Measurements from ENCODE around the gene GALK2.

GALK2 gene

DNA sequence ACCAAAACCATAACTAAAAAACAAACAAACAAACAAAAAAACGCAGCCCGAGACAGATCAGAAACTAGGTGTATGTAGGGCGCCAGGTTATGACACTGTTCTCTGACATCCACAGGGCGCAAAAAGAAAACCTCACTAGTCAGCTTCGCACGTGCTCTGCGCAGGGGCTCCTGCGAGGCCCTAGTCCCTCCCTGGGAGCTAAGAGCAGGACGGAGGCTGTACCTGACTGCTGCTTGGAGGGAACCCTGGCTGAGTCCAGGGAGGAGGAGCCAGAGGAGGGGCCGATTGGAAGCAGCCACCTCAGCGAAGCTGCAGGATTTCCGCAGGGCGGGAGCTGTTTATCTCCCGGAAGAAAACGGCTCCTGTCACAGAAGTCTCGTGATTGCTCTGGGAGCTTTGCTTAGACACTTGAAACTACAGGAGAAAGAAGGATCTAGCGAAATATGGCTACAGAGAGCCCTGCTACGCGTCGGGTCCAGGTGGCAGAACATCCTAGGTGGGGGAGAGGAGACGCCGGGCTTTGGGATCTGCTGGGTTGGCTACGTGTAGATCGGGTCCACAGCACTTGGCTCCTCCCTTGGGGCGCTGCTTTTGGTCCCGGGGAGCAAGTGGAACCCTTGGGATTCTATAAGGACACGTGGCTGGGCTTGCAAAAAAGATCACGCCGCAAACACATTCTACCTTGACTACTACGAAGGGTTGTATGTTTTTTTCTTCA lies at the start of gene GALK2:
Gene GALK2 (plus strand): TSS at position 368 of the 718 bp plus-strand sequence. CDS start 76 bp downstream, at position 444.
- in situ Hi-C loops (cut with MboI; ENCODE audit: low sequenced_read_pairs) = no loop called here

- in situ Hi-C loops (cut with MboI; ENCODE audit: low sequenced_read_pairs) = no loop called here
These were observed 49.2 kb upstream of the GALK2 start for GRCh38 chr15:49120832-49121231.

- in situ Hi-C loops (cut with MboI; ENCODE audit: low sequenced_read_pairs) = no loop called here
These were observed 48.1 kb upstream of the GALK2 start for GRCh38 chr15:49121901-49122300.

DNA sequence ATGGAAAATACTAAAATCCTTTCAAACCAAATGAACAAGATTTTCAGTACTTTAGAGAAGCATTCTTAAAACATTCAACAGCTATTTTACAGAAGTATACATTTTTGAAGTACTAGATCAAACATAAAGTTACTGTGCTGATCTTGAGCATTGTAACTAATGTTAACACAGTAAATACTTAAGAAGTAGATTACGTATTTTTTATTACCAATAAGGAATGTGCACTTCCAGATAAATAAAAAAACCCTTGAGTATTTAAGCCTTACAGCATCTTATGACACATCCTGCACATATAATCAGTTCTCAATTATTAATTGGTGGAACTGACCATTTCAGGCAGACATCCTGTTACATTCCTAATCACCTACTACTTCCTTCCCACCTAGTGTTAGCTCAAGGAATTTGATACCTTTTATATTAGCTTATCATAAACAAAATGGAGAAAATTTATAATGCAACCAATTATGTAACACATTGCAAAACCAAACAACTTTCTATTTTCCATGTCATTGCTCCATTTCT lies 47.4 kb upstream of the GALK2 start:
- in situ Hi-C loops (cut with MboI; ENCODE audit: low sequenced_read_pairs) = no loop called here

DNA sequence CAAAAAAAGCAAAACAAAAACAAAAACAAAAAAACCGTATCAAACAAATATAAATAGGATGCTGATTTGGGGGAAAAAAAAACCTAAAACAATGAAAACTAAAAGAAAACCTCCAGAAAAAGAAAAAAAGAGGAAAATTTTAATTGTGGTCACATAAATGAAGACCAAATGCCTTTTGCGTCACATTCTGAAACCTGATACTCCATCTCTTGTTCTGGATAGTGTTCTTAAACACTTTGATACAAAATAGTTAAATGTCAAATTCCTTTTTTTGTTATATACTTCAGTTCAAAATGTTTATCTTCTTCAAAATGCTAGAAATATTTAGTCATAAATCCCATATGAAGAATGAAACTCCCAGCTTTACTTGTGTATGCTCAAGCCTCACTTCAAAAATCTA lies 45.7 kb upstream of the GALK2 start:
- in situ Hi-C loops (cut with MboI; ENCODE audit: low sequenced_read_pairs) = no loop called here

DNA sequence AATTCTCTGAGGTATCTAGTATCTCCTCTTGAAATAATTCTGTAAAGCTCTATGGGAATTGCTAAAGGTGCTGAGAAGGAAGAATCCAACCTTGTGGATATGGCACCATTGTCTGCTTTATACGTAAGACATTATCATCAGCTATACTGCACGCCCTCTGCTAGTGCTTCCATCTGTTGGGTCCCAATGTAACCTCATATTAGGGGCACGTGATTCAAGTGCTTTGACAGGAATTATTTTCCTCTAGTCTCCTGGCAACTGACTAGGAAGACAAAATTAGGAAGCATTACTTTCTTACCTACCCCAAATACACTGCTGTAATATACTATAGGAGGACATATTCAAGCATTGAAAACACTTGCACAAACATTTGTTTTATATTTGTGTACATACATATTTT lies 38.6 kb upstream of the GALK2 start:
- in situ Hi-C loops (cut with MboI; ENCODE audit: low sequenced_read_pairs) = loop anchor here (25.0 kb wide), 1 partner anchor 269 kb away; no protein-coding TSS in a partner anchor

GRCh38 chr15:49134683-49135341 lies 35.2 kb upstream of the GALK2 start:
- in situ Hi-C loops (cut with MboI; ENCODE audit: low sequenced_read_pairs) = loop anchor here (25.0 kb wide), 1 partner anchor 273 kb away; no protein-coding TSS in a partner anchor

- in situ Hi-C loops (cut with MboI; ENCODE audit: low sequenced_read_pairs) = loop anchor here (25.0 kb wide), 1 partner anchor 273 kb away; no protein-coding TSS in a partner anchor
These were observed 34.6 kb upstream of the GALK2 start for GRCh38 chr15:49135342-49135857.

DNA sequence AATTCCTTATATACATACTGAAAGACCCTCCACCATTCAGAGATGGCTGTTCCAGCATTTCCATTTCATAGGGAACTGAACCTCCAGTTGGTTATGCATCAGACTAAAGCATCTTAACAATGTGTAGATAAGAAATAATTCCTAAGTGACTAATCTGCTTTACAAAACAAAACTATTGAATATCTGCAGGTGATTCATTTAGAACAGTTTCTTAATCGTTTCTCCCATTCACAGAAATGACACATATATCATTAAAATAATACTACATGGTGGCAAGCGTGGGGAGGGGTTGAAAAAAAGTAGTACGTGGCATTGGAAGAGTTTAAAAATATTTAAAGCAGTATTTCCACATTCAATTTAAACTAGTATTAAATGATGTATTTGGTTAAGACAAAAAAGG lies 34.1 kb upstream of the GALK2 start:
- in situ Hi-C loops (cut with MboI; ENCODE audit: low sequenced_read_pairs) = loop anchor here (25.0 kb wide), 1 partner anchor 274 kb away; no protein-coding TSS in a partner anchor

GRCh38 chr15:49137861-49138260 lies 32.2 kb upstream of the GALK2 start:
- in situ Hi-C loops (cut with MboI; ENCODE audit: low sequenced_read_pairs) = loop anchor here (25.0 kb wide), 1 partner anchor 276 kb away; no protein-coding TSS in a partner anchor

DNA sequence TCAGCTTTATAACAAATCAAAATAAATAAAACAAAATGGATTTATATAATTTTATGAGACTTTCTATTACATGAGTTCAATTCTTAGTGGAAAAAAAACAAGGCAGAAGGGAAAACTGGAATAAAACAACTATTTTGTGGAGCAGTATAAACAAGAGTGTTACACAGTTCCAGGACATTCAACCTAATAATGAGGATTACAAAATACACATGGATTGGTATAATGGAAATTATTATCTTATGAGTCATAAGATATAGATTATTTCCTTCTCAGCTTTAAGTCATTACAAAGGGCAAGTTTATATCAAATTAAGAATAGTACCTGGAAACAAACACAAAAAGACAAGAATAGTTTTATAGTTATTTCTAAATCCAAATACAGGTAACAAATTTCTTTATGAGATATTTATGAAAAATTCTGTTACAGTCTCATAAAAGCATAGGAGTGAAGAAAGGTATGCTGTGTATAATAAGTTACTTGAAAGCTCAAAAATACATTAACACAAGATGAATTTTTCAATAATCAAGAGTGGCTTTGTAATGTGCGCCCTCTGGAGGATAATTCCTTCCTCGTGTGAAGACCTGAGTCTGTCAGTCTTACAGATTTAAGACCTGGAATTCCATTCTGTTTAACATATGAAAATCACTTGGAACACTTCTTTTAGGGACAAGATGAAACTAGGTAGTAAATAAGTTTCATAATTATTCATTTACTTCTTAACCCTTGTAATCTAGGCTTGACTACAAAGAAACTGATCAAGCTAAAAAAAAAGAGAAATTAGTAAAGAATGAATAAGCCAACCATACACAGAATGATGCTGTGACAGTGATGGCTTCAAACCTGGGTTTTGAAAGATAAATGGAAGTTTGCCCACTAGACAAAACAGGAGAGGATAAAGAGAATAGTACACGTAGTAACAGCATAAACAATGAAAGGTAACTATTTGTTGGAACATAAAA lies 24.1 kb upstream of the GALK2 start:
- in situ Hi-C loops (cut with MboI; ENCODE audit: low sequenced_read_pairs) = loop anchor here (25.0 kb wide), 1 partner anchor 284 kb away; no protein-coding TSS in a partner anchor

DNA sequence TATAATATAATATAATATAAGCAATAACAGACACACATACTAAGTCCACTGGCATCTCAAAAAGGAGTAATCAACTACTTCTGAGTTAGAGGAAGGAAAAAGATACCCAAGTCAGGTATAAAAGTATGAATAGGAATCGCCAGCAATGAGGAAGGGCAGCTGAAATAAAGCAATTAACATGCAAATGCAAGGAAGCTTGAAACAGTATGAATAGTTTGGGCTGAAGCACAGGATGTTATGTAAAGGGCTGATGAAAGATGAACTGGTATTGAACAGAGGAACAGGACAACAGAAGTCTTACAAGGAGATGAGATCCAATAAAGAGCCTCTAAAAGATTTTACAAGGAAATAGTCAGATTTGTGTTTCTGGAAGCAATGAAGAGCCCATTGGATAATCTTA lies 21.7 kb upstream of the GALK2 start:
- in situ Hi-C loops (cut with MboI; ENCODE audit: low sequenced_read_pairs) = loop anchor here (25.0 kb wide), 1 partner anchor 286 kb away; no protein-coding TSS in a partner anchor

DNA sequence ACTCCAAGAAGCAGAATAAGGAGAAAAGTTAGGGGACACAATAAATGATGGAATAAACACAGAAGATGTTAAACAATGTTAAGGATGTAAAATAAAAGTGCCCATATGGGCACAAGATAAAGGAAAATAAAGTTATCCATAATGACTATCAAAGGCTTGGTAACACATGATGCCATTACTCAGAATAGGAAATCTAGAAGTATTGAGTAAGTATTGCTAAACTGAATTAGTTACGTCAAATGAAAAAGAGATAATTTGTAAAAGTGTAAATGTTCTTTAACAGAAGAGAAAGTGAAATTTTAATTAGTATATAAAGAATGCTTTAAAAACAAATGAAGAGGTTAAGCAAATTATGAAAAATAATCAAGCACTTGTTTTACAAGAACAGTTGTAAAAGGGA lies 21.3 kb upstream of the GALK2 start:
- in situ Hi-C loops (cut with MboI; ENCODE audit: low sequenced_read_pairs) = loop anchor here (25.0 kb wide), 1 partner anchor 286 kb away; no protein-coding TSS in a partner anchor

- in situ Hi-C loops (cut with MboI; ENCODE audit: low sequenced_read_pairs) = no loop called here
These were observed 18.2 kb upstream of the GALK2 start for GRCh38 chr15:49151831-49152230.

DNA sequence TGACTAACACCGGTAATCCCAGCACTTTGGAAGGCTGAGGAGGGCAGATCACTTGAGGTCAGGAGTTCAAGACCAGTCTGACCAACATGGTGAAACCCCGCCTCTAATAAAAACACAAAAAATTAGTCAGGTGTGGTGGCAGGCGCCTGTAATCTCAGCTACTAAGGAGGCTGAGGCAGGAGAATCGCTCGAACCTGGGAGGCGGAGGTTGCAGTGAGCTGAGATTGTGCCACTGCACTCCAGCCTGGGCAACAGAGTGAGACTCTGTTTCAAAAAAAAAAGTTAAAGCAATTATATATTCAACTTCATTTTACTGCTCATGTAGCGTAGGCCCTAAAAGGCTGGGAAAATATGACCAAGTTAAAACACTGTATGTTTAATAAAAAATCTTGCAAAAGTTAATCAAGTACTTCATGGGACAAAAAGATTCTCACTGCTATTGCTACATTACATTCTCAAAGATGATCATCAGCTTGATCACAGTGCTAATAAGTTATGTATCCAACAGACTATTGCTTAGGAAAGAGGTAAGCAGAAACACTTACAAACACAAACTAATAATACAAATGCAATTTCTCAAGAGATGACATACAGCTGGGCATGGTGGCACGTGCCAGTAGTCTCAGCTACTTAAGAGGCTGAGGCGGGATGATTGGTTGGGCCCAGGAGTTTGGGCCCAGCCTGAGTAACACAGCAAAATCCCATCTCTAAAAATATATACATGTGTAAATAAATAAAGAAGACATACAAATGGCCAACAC lies 17.3 kb upstream of the GALK2 start:
- in situ Hi-C loops (cut with MboI; ENCODE audit: low sequenced_read_pairs) = no loop called here

DNA sequence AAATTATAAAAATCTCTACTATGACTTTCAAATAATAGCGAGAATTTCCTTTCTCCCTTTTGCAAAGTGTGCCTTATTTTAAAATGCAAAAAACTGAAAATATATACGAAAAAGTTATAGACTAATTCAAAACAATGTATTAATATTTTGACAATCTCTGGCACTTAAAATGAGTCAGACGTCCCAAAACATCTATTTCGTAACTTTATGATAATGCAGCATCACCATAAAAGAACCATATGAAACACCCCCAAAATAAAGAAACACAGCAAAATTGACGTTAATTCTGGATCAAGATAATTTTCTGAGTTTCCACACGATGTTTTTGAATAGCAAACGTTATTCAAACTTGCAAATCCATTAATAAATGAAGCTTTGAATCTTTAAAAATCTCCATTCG lies 15.7 kb upstream of the GALK2 start:
- in situ Hi-C loops (cut with MboI; ENCODE audit: low sequenced_read_pairs) = no loop called here

DNA sequence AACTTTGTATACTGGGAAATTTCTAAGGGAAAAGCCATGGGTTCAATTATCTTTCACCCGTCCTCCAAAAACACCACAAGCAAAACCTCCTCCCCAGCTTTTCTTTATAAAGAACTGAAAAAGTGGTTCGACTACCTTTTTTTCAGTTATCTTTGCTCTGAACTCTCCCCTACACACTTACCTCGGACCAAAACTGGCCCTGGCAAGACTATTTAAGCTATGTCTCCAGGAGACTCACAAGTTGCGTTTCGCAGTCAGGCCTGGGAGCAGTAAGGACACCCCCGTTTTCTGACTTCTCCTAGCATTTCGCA lies 15.3 kb upstream of the GALK2 start:
- in situ Hi-C loops (cut with MboI; ENCODE audit: low sequenced_read_pairs) = no loop called here

DNA sequence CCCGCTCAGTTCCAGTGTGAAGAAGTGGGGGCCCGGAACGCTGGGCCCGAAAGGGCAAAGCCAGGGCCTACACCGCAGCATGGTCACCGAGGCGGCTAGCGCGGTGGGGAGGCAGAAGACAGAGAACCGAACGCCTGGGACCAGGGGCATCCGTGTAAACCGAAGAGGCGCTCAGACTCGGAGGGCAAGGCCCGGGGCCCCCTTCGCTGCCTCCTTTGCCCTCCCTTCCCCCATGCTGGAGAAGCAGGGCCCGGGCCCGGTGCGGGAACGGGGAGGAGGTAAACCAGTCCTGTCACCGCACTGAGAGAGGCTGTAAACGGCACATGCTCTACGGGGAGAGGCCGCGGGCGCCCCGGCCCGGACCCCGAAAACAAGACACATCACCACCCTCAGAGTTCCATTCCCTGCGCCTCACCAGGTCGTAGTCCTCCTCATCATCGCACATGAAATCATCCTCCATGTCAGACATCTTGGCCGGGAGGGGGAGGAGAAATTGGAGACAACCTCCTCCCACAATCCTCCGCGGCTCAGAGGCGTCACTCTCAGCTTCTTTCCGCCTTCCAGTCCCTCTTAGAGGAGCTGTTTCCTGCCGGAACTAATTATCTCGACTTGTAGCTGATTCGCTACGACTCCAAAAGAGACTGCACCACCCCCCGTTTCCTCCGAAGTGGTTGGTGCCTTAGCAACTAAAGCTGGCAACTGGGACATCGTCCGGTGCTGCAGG lies 14.8 kb upstream of the GALK2 start, which contains the start of gene COPS2:
Gene COPS2 (minus strand): TSS at position 490 of the 724 bp plus-strand sequence. CDS start 21 bp downstream, at position 469.
- in situ Hi-C loops (cut with MboI; ENCODE audit: low sequenced_read_pairs) = no loop called here
